Measurements from ENCODE around the gene RGS7.

Gene RGS7

GRCh38 chr1:240946926-240947325 lies 410.1 kb downstream of the RGS7 start:
- peak; percentile 68 for TF ChIP-seq CTCF (IDR thresholded peaks at IDR 0.05; ENCODE audit: low read depth, low read length)
- peak; percentile 23 for DNase-seq (ENCODE audit: extremely low read depth, low read depth)

- TF ChIP-seq CTCF (IDR thresholded peaks at IDR 0.05; ENCODE audit: low read depth, low read length) = no peak
- DNase-seq (ENCODE audit: extremely low read depth, low read depth) = no peak
Measured at GRCh38 chr1:240942901-240943300, 414.1 kb downstream of the RGS7 start.

- no peak for TF ChIP-seq CTCF (IDR thresholded peaks at IDR 0.05; ENCODE audit: low read depth, low read length)
- DNase-seq (ENCODE audit: extremely low read depth, low read depth) = no peak
Measured at GRCh38 chr1:240941701-240942370, 415.2 kb downstream of the RGS7 start.

- DNase-seq (ENCODE audit: extremely low read depth, low read depth) = no peak
- no peak for TF ChIP-seq CTCF (IDR thresholded peaks at IDR 0.05; ENCODE audit: low read depth, low read length)
Measured at GRCh38 chr1:240936911-240937668, 419.9 kb downstream of the RGS7 start.

- DNase-seq (ENCODE audit: extremely low read depth, low read depth) = no peak
- TF ChIP-seq CTCF (IDR thresholded peaks at IDR 0.05; ENCODE audit: low read depth, low read length) = no peak
Measured at GRCh38 chr1:240935920-240936319, 421.1 kb downstream of the RGS7 start.

GRCh38 chr1:240931031-240931430 lies 426.0 kb downstream of the RGS7 start:
- DNase-seq (ENCODE audit: extremely low read depth, low read depth) = no peak
- TF ChIP-seq CTCF (IDR thresholded peaks at IDR 0.05; ENCODE audit: low read depth, low read length) = no peak

GRCh38 chr1:240928265-240928664 lies 428.7 kb downstream of the RGS7 start:
- no peak for TF ChIP-seq CTCF (IDR thresholded peaks at IDR 0.05; ENCODE audit: low read depth, low read length)

More at GRCh38 chr1:240928265-240928664, 428.7 kb downstream of the RGS7 start:
- DNase-seq (ENCODE audit: extremely low read depth, low read depth) = no peak
